HG02623 (cell line): ENCODE data around the gene MTLN.
"Not testable (repeated sequence)": the region's sequence is repeated elsewhere in the genome, so short reads cannot be mapped to it uniquely, and the experiment has no call there.

Source experiments
- ATAC-seq: cut with Tn5 transposase; IDR thresholded peaks from one replicate; pipeline ENCODE4 v1.9.1; 2021; ENCODE audit warnings: moderate library complexity; ENCODE audit not compliant: unreplicated experiment

MTLN gene, protein sequence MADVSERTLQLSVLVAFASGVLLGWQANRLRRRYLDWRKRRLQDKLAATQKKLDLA

DNA sequence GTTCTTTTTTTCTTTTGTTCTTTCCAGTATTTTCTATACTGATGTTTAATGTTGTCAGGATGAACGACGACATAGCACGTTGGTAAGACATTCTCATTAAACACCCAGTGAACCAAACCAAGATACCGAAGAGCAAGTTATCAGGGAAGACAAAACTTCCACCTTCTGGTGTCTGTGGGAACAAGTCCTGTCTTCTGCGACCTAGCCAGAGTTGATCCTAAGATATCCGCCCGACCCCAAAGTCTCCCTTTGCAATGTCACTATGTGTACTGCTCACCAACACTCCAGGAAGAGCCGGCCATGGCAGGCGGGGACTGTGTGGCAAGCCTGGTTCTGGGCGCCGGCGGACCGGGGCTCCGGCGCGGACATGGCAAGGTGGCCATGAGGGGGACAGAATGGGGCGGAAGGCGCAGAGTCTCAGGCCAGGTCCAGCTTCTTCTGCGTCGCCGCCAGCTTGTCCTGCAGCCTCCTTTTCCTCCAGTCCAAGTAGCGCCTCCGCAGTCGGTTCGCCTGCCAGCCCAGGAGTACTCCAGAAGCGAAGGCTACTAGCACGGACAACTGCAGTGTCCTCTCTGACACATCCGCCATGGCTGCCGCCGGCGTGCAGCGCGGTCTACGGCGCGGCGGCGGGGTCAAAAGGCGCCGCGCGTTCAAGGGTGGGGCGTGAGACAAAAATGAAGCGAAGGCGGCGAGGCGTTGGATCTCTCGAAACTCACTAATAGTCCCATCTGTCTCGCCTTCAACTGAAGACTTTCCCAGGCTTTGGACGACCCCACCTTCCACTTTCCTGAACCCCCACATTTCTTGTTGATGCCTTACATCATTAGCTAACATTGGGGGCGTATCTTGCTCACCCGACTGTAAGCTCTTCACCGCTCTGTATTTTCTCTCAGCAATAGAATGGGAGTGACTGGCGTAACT lies at the start of gene MTLN:
TSS of gene MTLN (minus strand) at position 610 of the 921 bp plus-strand sequence. CDS start at position 588, 22 bp downstream.
- ATAC-seq: peak; percentile 84

DNA sequence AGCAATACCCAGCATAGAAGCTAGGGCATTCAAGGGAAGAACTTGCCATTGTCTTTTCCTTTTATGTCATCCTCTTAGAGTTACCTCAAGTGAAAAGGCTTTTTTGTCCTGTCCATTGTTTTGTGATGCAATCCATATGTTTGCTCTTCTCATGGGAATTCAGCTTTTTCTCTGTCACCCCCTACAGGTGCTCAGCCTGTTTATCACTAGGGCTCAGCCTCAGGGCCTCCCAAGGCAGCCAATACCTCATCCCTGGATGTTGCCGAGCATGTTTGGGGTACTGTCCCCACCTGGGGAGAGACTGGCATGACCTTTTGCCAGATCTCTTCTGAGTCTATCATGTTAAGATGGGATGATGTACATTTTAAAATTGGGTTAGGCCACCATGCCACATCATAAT lies 49.6 kb upstream of the MTLN start:
- ATAC-seq: not testable (repeated sequence)

DNA sequence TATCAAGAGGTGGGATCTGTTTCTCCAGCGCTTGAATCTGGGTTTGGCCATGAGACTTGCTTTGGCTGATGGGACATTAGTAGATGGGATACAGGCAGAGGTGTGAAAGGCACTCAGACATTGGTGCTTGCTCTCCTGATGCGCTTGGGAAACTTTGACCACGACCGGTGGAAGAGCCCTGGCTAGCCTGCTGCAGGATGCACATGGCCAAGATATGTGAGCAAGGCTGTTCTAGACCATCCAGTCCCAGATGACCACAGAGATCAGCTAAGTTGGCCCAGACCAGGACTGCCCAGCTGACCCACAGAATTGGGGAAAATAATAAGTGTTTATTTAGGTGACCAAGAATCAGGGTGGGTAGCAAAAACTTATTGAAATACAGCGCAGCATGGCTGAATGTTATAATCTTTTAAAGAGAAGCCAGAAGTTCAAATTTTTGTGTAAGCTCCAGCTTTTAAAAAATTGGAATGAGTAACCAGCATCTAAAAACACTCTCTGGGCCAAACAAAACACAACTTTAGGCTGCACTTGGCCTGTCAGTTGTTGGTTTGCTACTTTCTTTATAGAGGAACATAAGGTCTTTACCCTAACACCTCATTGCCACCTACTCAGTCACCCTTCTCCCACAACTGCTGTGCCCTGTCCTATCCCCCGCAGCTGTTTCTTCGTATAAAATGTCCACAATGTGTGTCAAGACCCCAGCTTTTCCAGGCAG lies 35.9 kb upstream of the MTLN start:
- ATAC-seq: not testable (repeated sequence)

- ATAC-seq: not testable (repeated sequence)
Measured at GRCh38 chr2:110245488-110246435, 33.4 kb upstream of the MTLN start.

- not testable (repeated sequence) for ATAC-seq
Measured at GRCh38 chr2:110243283-110243682, 30.9 kb upstream of the MTLN start.

GRCh38 chr2:110234514-110234913 lies 22.2 kb upstream of the MTLN start:
- ATAC-seq: not testable (repeated sequence)

- not testable (repeated sequence) for ATAC-seq
Measured at GRCh38 chr2:110229886-110230285, 17.5 kb upstream of the MTLN start.

DNA sequence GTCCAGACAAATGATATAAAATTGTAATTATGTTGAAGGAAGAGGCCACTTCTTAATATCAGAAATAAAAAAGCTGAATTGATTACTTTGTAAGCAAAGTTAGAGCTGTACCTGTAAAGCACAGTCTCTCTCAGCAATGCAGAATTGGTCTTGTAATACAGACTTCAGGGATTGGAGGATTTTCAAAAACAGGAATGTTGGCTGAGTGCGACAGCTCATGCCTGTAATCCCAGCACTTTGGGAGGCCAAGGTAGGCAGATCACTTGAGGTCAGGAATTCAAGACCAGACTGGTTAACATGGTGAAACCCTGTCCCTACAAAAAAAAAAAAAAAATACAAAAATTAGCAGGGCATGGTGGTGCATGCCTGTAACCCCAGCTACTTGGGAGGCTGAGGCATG lies 10.3 kb upstream of the MTLN start:
- not testable (repeated sequence) for ATAC-seq

DNA sequence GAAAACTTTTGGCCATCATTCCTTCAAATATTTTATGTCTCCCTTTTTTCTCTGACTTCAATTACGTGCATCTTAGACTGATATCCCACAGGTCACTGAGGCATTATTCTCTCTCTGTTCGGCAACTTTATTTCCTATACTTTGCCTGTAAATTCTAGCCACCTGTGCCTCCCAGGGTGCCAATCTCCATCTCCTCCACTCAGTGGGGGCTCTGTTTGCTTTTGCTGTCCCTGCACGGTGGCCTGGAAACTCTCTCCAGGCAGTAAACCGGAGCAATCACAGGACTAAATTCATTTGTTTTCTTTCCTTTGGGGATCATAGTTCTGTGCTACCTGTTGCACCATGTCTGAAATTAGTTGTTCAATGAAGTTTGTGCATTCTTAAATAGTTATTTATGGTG lies 9.6 kb upstream of the MTLN start:
- ATAC-seq: no peak

- ATAC-seq: no peak
Measured at GRCh38 chr2:110220190-110220564, 7.8 kb upstream of the MTLN start.

DNA sequence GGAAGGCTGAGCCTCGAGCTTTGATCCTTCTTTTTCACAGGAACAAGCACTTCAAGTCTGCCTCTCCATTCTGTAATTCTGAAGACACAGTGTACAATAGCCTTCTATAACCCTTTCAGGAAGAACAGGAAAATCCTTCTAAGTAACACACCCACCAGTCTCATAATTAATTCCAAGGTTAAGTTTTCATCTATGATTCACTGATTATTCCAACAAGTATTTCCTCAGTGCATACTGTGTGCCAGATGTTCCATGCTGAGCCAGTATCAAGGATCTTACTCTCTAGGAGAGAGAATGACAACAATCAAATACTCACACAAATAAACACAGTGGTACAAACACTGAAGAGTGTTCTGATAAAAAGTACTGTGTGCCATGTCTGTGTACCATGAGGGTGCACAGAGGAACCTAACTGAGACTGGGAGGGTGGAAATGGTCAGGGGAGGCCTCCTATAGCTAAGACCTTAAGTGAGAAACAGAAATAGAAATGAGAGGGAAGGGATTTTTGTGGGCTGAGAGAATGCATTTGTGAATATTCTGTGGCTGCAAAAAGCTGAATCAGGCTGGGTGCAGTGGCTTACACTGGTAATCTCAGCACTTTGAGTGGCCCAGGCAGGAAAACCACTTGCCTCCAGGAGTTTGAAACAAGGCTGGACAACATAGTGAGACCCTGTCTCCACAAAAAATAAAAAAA lies 7.3 kb upstream of the MTLN start:
- no peak for ATAC-seq

- not testable (repeated sequence) for ATAC-seq
Measured at GRCh38 chr2:110218889-110219288, 6.5 kb upstream of the MTLN start.

DNA sequence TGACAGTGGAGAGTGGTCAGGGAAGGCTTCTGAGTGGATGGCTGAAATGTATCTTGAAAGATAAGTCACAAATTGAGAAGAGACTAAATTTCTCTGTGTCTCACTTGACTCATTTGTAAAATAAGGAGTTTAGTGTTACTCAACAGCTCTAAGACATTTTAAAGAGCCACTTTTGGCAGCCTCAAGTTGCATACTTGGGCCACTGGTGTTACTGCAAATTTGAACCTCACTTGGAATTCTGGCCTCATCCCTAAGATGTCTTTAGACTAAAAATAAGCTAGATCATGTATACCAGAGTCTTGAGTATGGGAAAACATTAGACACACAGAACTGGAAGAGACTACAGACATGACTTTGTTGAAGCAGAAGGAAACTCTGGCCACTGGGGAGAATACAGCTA lies 4.5 kb upstream of the MTLN start:
- ATAC-seq: no peak

- ATAC-seq: no peak
Measured at GRCh38 chr2:110216199-110216598, 3.9 kb upstream of the MTLN start.

- no peak for ATAC-seq
Measured at GRCh38 chr2:110215566-110216158, 3.3 kb upstream of the MTLN start.

DNA sequence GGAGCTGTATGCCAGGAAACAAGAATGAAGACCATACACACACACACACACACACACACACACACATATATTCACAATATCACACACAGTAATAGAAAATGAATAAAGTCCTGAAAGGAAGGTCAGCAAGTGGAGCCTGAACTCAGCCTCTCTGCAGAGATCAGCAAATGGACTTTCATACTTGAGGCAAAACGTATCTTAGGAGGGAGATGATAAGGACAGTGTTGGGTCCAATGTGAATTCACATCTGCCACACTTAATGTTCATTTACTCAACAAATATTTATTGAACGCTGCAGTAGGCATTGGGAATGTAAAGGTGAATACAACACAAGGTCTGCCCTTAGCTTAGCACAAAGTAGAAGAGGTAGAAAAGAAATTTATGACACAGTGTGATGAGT lies 2.7 kb upstream of the MTLN start:
- no peak for ATAC-seq

- not testable (repeated sequence) for ATAC-seq
Measured at GRCh38 chr2:110213522-110213921, 1.2 kb upstream of the MTLN start.

DNA sequence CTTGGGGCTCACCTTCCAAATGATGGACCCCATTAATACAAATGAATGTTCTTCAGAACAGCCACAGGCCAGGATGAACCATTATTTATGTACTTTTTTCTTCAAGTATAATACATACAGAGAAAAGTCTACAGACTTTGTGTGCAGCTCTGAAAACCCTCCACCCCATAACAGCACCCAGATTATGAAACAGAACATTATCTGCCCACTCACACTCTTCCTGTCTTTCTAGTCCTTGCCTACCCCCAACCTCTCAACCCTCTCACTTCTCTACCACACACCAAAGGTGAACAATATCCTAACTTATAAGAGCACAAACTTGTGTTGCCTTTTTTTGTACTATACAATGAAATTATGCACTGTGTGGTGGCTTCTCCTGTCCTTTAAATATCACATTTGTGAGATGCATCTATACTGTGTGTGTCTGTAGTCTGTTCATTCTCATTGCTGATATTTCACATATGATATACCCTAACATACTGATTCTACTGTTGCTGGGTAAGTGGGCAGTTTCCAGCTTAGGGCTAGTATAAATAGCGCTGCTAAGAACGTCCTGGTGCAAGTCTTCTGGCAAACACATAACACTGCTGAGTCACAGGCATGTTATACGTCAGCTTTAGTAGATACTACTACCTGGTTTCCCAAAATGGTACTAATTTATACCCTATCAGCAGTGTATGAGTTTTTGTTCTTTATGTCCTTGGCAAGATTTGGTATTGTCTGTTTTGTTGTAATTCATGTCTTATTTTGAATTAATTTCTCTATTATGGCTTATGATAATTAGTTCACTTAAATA lies 6.5 kb downstream of the MTLN start:
- ATAC-seq: no peak
